Kidney epithelial cell (primary cell): ENCODE data around the gene TAS1R3. TPM values are rescaled to one million over a fixed set of nuclear protein-coding genes. Genes with fewer than 3 reads are reported as not detected.

Experiments
- DNase-seq: peaks from one replicate; pipeline ENCODE4 v3.0.0-alpha.2; 2010; ENCODE audit warnings: low read depth
- H3K27me3 ChIP-seq: 2 replicates; pipeline ENCODE4 v1.6.0; 2011; ENCODE audit warnings: low read length; ENCODE audit not compliant: control insufficient read depth, insufficient read depth
- H3K36me3 ChIP-seq: 2 replicates; pipeline ENCODE4 v1.5.1; 2011; ENCODE audit warnings: low read length; ENCODE audit not compliant: control insufficient read depth, insufficient read depth
- H3K4me3 ChIP-seq: 2 replicates; pipeline ENCODE4 v1.5.1; 2011; ENCODE audit warnings: low read depth, mild to moderate bottlenecking, control low read depth, low read length
- total RNA-seq: library from RNA; depleted of rRNA; stranded (reverse); fragments of >200 nt; gene quantifications from 2 replicates; pipeline ENCODE4 v1.2.3, GENCODE V29; 2015
- TF ChIP-seq, protein P1 (sequence below): IDR thresholded peaks from 2 replicates; pipeline ENCODE4 v1.5.1; 2011; ENCODE audit warnings: mild to moderate bottlenecking, moderate library complexity, low read length, control low read depth, inconsistent platforms; ENCODE audit not compliant: insufficient read depth, poor library complexity, severe bottlenecking

Gene TAS1R3
- total RNA-seq: 0.08 and 1.0 TPM in 2 replicates

DNA sequence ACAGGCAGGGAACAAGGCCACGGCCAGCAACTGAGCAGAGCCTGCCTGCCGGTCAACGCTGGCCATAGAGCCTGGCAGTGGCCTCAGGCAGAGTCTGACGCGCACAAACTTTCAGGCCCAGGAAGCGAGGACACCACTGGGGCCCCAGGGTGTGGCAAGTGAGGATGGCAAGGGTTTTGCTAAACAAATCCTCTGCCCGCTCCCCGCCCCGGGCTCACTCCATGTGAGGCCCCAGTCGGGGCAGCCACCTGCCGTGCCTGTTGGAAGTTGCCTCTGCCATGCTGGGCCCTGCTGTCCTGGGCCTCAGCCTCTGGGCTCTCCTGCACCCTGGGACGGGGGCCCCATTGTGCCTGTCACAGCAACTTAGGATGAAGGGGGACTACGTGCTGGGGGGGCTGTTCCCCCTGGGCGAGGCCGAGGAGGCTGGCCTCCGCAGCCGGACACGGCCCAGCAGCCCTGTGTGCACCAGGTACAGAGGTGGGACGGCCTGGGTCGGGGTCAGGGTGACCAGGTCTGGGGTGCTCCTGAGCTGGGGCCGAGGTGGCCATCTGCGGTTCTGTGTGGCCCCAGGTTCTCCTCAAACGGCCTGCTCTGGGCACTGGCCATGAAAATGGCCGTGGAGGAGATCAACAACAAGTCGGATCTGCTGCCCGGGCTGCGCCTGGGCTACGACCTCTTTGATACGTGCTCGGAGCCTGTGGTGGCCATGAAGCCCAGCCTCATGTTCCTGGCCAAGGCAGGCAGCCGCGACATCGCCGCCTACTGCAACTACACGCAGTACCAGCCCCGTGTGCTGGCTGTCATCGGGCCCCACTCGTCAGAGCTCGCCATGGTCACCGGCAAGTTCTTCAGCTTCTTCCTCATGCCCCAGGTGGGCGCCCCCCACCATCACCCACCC lies at the start of gene TAS1R3:
Gene TAS1R3 (plus strand): TSS at position 213 of the 898 bp plus-strand sequence. CDS start 66 bp downstream, at position 279.
- Histone ChIP-seq H3K36me3 (no peaks in the 10 kb centered on the region), H3K4me3 (no peak within 1 kb of the TSS), H3K27me3 (peaks cover 2% of the 10 kb centered on the region)
- DNase-seq: no peak
- TF ChIP-seq, protein P1, sequence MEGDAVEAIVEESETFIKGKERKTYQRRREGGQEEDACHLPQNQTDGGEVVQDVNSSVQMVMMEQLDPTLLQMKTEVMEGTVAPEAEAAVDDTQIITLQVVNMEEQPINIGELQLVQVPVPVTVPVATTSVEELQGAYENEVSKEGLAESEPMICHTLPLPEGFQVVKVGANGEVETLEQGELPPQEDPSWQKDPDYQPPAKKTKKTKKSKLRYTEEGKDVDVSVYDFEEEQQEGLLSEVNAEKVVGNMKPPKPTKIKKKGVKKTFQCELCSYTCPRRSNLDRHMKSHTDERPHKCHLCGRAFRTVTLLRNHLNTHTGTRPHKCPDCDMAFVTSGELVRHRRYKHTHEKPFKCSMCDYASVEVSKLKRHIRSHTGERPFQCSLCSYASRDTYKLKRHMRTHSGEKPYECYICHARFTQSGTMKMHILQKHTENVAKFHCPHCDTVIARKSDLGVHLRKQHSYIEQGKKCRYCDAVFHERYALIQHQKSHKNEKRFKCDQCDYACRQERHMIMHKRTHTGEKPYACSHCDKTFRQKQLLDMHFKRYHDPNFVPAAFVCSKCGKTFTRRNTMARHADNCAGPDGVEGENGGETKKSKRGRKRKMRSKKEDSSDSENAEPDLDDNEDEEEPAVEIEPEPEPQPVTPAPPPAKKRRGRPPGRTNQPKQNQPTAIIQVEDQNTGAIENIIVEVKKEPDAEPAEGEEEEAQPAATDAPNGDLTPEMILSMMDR: no peak

DNA sequence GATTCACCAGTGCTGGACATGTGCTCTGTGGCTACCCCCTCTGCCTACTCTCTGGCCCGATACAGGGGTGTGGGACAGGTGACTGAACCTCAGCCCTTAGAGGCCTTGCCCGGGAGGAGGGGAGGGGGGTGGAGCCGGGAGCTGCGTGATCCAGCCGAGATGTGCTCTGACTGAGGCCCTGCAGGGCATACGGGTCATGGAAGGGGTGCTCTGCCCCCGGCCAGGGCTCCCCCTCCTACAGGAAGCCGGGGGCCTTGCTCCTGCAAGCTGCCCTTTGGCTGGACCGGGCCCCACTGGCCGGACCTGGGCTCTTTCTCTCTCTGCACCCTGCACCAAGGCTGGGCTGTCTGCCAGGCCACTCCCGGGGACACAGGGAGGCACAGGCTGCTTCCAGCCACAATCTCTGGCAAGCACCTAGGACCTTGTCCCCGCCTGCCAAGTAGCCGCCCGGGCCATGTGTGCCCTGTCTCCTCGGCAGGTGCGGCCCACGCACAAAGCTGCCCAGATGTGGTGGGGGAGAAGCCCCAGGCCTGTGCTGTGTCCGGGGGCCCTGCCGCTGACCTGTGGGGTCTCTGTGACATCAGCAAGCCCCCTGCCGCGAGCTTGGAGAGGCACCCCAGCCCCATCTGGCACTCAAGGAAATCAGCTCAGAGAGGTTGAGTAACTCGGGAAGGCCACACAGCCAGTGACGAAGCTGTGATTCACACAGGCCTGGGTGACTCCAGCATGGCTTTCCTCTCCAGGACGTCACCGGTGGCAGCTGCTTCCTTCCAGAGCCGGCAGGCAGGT lies 49.4 kb upstream of the TAS1R3 start:
- Histone ChIP-seq H3K36me3 (no peaks in the 10 kb centered on the region), H3K27me3 (peaks cover 16% of the 10 kb centered on the region), H3K4me3 (no peak overlapping the region)
- DNase-seq: no peak
- TF ChIP-seq, protein P1: no peak

DNA sequence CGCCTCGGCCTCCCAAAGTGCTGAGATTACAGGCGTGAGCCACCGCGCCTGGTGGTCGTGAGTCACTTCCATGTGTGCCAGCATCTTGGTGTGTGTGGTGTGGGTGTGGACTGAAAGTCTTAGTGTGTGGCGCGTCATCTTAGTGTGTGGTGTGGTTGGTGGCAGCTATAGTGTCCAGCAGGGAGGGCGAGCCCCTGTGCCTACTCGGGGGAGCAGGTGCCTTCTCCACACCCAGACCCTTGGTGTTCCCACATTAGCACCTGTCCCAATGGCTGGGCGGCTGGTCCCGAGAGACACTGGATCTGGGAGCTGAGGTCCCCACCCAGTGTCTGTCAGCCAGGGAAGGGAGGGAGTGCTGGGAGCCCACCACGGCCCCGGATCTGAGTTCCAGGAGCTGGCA lies 48.1 kb upstream of the TAS1R3 start:
- H3K27me3 ChIP-seq: peaks cover 25% of the 10 kb centered on the region
- no peak for DNase-seq
- H3K36me3 ChIP-seq: no peaks in the 10 kb centered on the region
- H3K4me3 ChIP-seq: no peak overlapping the region
- TF ChIP-seq, protein P1: no peak

DNA sequence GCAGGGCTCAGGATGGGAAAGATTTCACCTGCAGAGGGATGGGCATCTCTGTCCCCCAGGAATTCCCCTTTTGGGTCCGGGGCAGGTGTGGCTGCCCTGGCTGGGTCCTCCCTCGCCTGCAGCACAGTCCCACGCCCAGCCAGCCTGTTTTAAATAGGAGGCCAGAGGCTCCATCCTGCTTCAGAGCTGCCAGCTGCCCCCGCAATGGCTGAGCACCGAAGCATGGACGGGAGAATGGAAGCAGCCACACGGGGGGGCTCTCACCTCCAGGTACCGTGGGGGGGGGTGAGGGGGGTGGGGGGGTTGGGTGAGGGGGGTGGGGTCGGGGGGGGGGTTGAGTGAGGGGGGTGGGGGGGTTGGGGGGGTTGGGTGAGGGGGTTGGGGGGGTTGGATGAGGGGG lies 47.3 kb upstream of the TAS1R3 start:
- Histone ChIP-seq H3K4me3 (no peak overlapping the region), H3K27me3 (peaks cover 25% of the 10 kb centered on the region), H3K36me3 (no peaks in the 10 kb centered on the region)
- TF ChIP-seq, protein P1: peak; percentile 19
- DNase-seq: no peak

DNA sequence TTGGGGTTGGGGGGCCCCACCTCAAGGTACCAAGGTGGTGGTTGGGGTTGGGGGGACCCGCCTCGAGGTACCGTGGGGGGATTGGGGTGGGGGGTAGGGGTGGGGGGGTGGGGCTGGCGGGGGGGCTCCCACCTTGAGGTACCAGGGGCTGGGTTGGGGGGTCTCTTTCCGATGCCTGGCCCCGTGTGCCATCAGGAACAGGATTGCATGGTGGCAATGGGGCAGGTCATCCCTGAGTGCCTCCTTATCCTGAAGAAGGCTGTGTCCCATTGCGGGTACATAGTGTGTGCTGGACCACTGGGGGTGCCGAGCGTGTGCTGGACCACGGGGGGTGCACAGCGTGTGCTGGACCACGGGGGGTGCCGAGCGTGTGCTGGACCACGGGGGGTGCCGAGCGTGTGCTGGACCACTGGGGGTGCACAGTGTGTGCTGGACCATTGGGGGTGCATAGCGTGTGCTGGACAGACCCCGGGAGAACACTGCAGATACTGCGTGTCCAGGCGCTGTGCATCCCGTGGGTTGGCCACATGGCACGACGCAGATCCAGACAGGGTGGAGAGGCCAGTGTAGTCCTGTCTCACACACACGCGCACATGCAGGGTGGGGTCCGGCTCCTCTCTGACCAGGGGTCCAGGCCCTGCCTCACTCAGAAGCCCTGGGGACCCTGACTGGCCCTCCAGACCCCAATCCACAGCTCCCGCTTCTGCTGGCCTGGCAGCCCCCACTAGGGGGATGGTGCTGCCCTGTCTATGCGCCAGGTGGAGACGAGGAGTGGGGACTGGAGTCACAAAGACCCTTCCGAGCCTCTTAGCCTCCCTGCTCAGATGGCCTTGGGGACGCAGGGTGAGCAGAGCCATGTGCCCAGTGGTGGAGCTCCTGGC lies 46.6 kb upstream of the TAS1R3 start:
- Histone ChIP-seq H3K27me3 (peaks cover 25% of the 10 kb centered on the region), H3K4me3 (no peak overlapping the region), H3K36me3 (no peaks in the 10 kb centered on the region)
- no peak for DNase-seq
- TF ChIP-seq, protein P1: no peak
